Neural cell (in vitro differentiated cells): ENCODE measurements around the gene SCUBE1. TPM values are rescaled to one million over a fixed set of nuclear protein-coding genes. Genes with fewer than 3 reads are reported as not detected.

Experiments
- H2AFZ ChIP-seq: fragments of 200-600, 300-800 bp; sonication (generic), shearing (Covaris generic); 2 replicates; pipeline ENCODE4 v1.6.0; 2014; ENCODE audit warnings: low read depth, mild to moderate bottlenecking, antibody characterized with exemption, low read length, moderate library complexity
- H3F3A ChIP-seq: fragments of 200-600 bp; shearing (Covaris generic); 2 replicates; pipeline ENCODE4 v1.6.1; 2016; ENCODE audit warnings: mild to moderate bottlenecking, moderate library complexity, mixed read lengths, antibody characterized with exemption, low read length; ENCODE audit not compliant: insufficient read depth, poor library complexity, severe bottlenecking
- H3K27ac ChIP-seq: fragments of 200-600, 300-800 bp; sonication (generic), shearing (Covaris generic); 2 replicates; pipeline ENCODE4 v1.5.1; 2014; ENCODE audit warnings: mild to moderate bottlenecking, low read length, moderate library complexity
- H3K27me3 ChIP-seq: fragments of 300-800, 200-600 bp; sonication (generic), shearing (Covaris generic); 2 replicates; pipeline ENCODE4 v1.6.0; 2014; ENCODE audit warnings: mild to moderate bottlenecking, low read depth, low read length, moderate library complexity; ENCODE audit not compliant: insufficient read depth
- H3K36me3 ChIP-seq: fragments of 300-800, 200-600 bp; sonication (generic), shearing (Covaris generic); 2 replicates; pipeline ENCODE4 v1.5.1; 2014; ENCODE audit warnings: mild to moderate bottlenecking, antibody characterized with exemption, low read length, moderate library complexity; ENCODE audit not compliant: insufficient read depth
- H3K4me2 ChIP-seq: fragments of 300-800, 200-600 bp; sonication (generic), shearing (Covaris generic); 2 replicates; pipeline ENCODE4 v1.6.0; 2014; ENCODE audit warnings: mild to moderate bottlenecking, low read length
- H3K4me3 ChIP-seq: fragments of 300-800, 200-600 bp; sonication (generic), shearing (Covaris generic); 2 replicates; pipeline ENCODE4 v1.5.1; 2014; ENCODE audit warnings: mild to moderate bottlenecking, low read length, moderate library complexity
- H3K79me2 ChIP-seq: fragments of 200-600 bp; shearing (Covaris generic); replicated peaks from 2 replicates; pipeline ENCODE4 v1.6.0; 2014; ENCODE audit warnings: mild to moderate bottlenecking, low read length, moderate library complexity; ENCODE audit not compliant: insufficient read depth
- H3K9ac ChIP-seq: fragments of 300-800, 200-600 bp; sonication (generic), shearing (Covaris generic); 2 replicates; pipeline ENCODE4 v1.6.1; 2016; ENCODE audit warnings: mild to moderate bottlenecking, low read length, mixed read lengths
- H3K9me2 ChIP-seq: fragments of 200-600 bp; shearing (Covaris generic); 2 replicates; pipeline ENCODE4 v1.6.1; 2016; ENCODE audit warnings: mild to moderate bottlenecking, low read length, mixed read lengths; ENCODE audit not compliant: insufficient read depth
- H3K9me3 ChIP-seq: fragments of 200-600, 300-800 bp; sonication (generic), shearing (Covaris generic); 2 replicates; pipeline ENCODE4 v1.6.1; 2016; ENCODE audit warnings: mild to moderate bottlenecking, mixed run types, low read length, moderate library complexity, mixed read lengths
- H4K20me1 ChIP-seq: fragments of 200-600 bp; shearing (Covaris generic); 2 replicates; pipeline ENCODE4 v1.6.1; 2016; ENCODE audit warnings: mild to moderate bottlenecking, mixed run types; ENCODE audit not compliant: insufficient read depth
- CTCF ChIP-seq: fragments of 450-650 bp; IDR thresholded peaks from 2 replicates; pipeline ENCODE4 v1.5.1; 2014; ENCODE audit warnings: antibody characterized with exemption, mild to moderate bottlenecking, moderate library complexity; ENCODE audit not compliant: poor library complexity, severe bottlenecking
- EP300 ChIP-seq: fragments of 450-650 bp; conservative IDR thresholded peaks from 2 replicates; pipeline ENCODE4 v1.6.1; 2014; ENCODE audit warnings: antibody characterized with exemption, mild to moderate bottlenecking, moderate library complexity; ENCODE audit not compliant: poor library complexity, severe bottlenecking
- EZH2 ChIP-seq: fragments of 200-600, 300-800 bp; shearing (Covaris generic), sonication (generic); IDR thresholded peaks from 2 replicates; pipeline ENCODE4 v1.6.1; 2014; ENCODE audit warnings: antibody characterized with exemption, low read length, borderline replicate concordance, mild to moderate bottlenecking; ENCODE audit not compliant: insufficient read depth, poor library complexity, severe bottlenecking
- MXI1 ChIP-seq: fragments of 450-650 bp; conservative IDR thresholded peaks from 2 replicates; pipeline ENCODE4 v1.6.1; 2014; ENCODE audit warnings: antibody characterized with exemption, mild to moderate bottlenecking; ENCODE audit not compliant: poor library complexity, severe bottlenecking
- POLR2AphosphoS5 ChIP-seq: IDR thresholded peaks from 2 replicates; pipeline ENCODE4 v1.6.1; 2012
- RAD21 ChIP-seq: fragments of 450-650 bp; conservative IDR thresholded peaks from 2 replicates; pipeline ENCODE4 v1.6.1; 2014; ENCODE audit warnings: antibody characterized with exemption, mild to moderate bottlenecking, moderate library complexity
- REST ChIP-seq: IDR thresholded peaks from 2 replicates; pipeline ENCODE4 v1.6.1; 2012; ENCODE audit warnings: borderline replicate concordance
- SMC3 ChIP-seq: fragments of 450-650 bp; conservative IDR thresholded peaks from 2 replicates; pipeline ENCODE4 v1.6.1; 2014; ENCODE audit warnings: antibody characterized with exemption, mild to moderate bottlenecking, moderate library complexity; ENCODE audit not compliant: poor library complexity
- TAF1 ChIP-seq: IDR thresholded peaks from 2 replicates; pipeline ENCODE4 v1.6.1; 2012; ENCODE audit warnings: low read depth
- polyA minus RNA-seq: library from RNA; depleted of rRNA, polyadenylated mRNA; stranded (reverse); fragments of >200 nt; gene quantifications from 2 replicates; pipeline ENCODE4 v1.2.3, GENCODE V29; 2014
- polyA plus RNA-seq: library from polyadenylated mRNA; depleted of rRNA; stranded (reverse); fragments of >200 nt; gene quantifications from 2 replicates; pipeline ENCODE4 v1.2.3, GENCODE V29; 2014

The SCUBE1 gene
- polyA plus RNA-seq: 8.4 and 21.6 TPM in 2 replicates
- 20.7 and 46.4 TPM in 2 replicates for polyA minus RNA-seq

- H2AFZ ChIP-seq: peak within 1 kb of the TSS; percentile 65
- no peaks in the 10 kb centered on the region for H3K9me3 ChIP-seq
- peaks cover 18% of the 10 kb centered on the region for H3K79me2 ChIP-seq
- H3K9me2 ChIP-seq: no peaks in the 10 kb centered on the region
- no peaks in the 10 kb centered on the region for H3F3A ChIP-seq
- H3K27ac ChIP-seq: peak within 1 kb of the TSS; percentile 20
- no peaks in the 10 kb centered on the region for H3K27me3 ChIP-seq
- H3K4me3 ChIP-seq: peak within 1 kb of the TSS; percentile 73
- H3K36me3 ChIP-seq: no peaks in the 10 kb centered on the region
- H3K4me2 ChIP-seq: no peak within 1 kb of the TSS
- H4K20me1 ChIP-seq: no peaks in the 10 kb centered on the region
- TF ChIP-seq SMC3: no peak
- peak; percentile 16 for TF ChIP-seq EP300
- peak; percentile 37 for TF ChIP-seq MXI1
- peak; percentile 75 for TF ChIP-seq POLR2AphosphoS5
- H3K9ac ChIP-seq: peak within 1 kb of the TSS; percentile 73
Measured at GRCh38 chr22:43343262-43343669, at the start of gene SCUBE1. SCUBE1 (minus strand) TSS chr22:43343372; CDS start chr22:43343261, 111 bp downstream.

GRCh38 chr22:43392385-43392989 is 49.3 kb upstream of the SCUBE1 start:
- H4K20me1 ChIP-seq: no peaks in the 10 kb centered on the region
- no peaks in the 10 kb centered on the region for H3F3A ChIP-seq
- no peaks in the 10 kb centered on the region for H3K36me3 ChIP-seq
- H3K4me2 ChIP-seq: no peak overlapping the region
- no peaks in the 10 kb centered on the region for H3K79me2 ChIP-seq
- no peak overlapping the region for H3K4me3 ChIP-seq
- TF ChIP-seq TAF1 (no peak), CTCF (no peak), REST (no peak), RAD21 (no peak), EZH2 (no peak), EP300 (no peak), POLR2AphosphoS5 (no peak), SMC3 (no peak), MXI1 (no peak)
- H3K27me3 ChIP-seq: no peaks in the 10 kb centered on the region
- no peak overlapping the region for H3K9ac ChIP-seq
- H3K27ac ChIP-seq: no peak overlapping the region
- no peaks in the 10 kb centered on the region for H3K9me2 ChIP-seq
- H2AFZ ChIP-seq: no peak overlapping the region
- H3K9me3 ChIP-seq: no peaks in the 10 kb centered on the region
